ENCODE data around the gene FAM151A.
"Not testable (repeated sequence)": the region's sequence is repeated elsewhere in the genome, so short reads cannot be mapped to it uniquely, and the experiment has no call there.

FAM151A gene

GRCh38 chr1:54636461-54637446 lies 13.4 kb upstream of the FAM151A start:
- DNase-seq: not testable (repeated sequence)

- not testable (repeated sequence) for DNase-seq
These were observed 12.5 kb upstream of the FAM151A start for GRCh38 chr1:54635804-54636203.

- DNase-seq: no peak
These were observed 3.9 kb upstream of the FAM151A start for GRCh38 chr1:54627196-54627595.

GRCh38 chr1:54624466-54625464 lies 1.4 kb upstream of the FAM151A start:
- no peak for DNase-seq

- no peak for DNase-seq
These were observed 3.6 kb downstream of the FAM151A start for GRCh38 chr1:54619749-54620148.

GRCh38 chr1:54615531-54616279 lies 7.6 kb downstream of the FAM151A start:
- DNase-seq: no peak

- DNase-seq: no peak
These were observed 8.8 kb downstream of the FAM151A start for GRCh38 chr1:54614563-54614962.

GRCh38 chr1:54614024-54614423 lies 9.3 kb downstream of the FAM151A start:
- no peak for DNase-seq

GRCh38 chr1:54611621-54612020 lies 11.7 kb downstream of the FAM151A start:
- no peak for DNase-seq

GRCh38 chr1:54610601-54611580 lies 12.4 kb downstream of the FAM151A start:
- no peak for DNase-seq

- no peak for DNase-seq
These were observed 13.3 kb downstream of the FAM151A start for GRCh38 chr1:54610048-54610447.

DNA sequence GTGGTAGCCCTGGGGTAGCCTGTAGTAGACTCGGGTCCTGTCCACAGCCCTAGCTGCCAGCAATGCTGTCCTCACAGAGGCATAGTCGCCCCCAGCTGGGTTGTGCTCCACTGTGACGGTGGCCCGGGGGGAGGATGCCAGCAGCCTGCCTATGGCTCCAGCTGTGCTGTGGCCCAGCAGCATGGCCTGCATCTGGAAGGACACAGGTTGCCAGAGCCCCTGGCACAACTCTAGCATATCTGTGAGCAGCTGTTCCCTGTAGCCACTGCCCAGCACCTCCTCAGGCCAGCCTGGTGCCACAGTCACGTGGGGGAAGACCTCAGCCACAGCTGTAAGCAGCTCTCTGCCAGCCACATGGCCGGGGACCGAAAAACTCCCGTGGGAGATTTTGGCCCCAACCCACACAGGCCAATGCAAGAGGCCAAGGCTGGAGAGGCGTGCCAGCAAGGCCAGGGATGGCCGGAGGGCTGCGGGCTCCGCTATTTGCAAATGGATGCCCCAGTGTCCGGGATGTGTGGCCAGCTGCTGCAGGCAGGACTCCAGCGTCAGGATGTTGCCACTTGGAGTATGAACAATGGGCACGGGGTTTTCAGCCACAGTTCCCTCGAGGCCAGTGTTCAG lies 13.9 kb downstream of the FAM151A start:
- no peak for DNase-seq

GRCh38 chr1:54608566-54609230 lies 14.6 kb downstream of the FAM151A start:
- DNase-seq: no peak

- DNase-seq: no peak
These were observed 15.3 kb downstream of the FAM151A start for GRCh38 chr1:54607821-54608565.

GRCh38 chr1:54606990-54607325 lies 16.4 kb downstream of the FAM151A start:
- DNase-seq: no peak

DNA sequence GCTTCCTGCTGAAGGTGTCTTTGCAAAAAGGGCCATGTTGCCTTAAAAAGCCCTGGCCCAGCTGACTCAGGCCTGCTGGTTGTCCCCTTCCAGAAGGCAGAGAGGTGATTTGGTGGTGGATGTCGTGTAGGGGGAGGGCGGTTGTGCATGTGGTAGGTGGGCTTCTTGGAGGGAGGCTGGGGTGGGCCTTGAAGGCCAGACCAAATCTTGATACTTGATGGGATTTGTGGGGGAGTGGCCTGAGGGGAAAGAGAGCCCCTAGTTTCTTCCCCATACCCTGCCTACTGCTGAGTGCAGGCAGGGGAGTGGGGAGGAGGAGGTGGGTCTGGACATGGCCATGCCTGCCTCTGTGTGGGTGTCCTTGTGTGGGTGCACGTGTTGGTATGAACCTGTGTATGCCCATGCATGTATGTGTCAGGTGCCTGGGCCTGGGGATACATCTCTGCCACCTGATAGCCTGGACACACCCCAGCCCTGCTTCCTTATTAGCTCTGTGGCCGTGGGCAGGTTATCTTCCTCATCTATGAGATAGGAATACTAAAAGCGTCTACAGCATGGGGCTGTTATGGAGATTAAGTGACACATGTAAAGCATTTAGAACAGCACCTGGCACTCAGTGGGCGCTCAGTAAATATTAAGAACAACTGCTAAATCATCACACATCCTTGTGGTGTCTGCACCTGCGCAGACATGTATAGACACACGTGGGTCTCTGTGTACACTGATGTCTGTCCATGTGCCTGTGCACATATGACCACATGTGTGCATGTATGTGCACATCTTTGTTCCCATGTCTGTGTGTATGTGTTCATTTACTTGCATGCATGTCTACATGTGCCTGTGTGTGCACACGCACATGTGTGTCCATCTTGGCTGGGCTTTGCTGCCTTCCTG lies 17.0 kb downstream of the FAM151A start:
- no peak for DNase-seq

DNA sequence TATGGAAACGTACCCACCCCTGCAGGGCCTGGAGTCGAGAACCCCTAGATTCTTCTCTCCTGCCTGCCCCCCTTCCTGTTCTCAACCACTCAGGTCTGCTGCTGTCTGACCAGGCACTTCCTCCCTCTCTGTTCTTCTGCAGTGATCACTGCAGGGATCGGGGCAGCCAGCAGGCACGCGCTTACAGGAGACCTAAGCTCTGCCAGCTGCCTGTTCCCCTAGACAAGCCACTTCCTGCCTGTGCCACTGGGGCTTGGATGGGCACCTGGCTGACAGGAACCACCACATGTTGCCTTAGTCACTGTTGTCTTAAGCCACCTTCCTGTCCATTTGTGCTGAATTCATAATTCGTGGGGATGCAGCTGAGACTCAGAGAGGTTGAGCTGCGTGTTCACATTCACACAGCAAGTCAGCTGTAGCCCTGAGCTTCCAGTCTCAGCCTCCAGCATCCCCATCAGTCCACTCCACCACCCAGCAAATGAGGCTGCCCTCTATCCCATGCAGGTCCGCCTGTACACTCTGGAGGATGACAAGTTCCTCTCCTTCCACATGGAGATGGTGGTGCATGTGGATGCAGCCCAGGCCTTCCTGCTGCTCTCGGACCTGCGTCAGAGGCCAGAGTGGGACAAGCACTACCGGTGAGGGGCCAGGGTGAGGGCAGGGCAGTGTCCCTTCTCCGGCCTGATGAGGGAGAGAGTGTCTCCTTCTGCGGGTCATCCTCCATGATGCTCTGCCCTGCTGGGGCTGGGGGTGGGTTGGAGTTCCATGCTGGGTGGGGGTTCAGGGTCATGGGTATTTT lies 18.6 kb downstream of the FAM151A start:
- DNase-seq: peak in 1 of 2 donors; percentile 14

DNA sequence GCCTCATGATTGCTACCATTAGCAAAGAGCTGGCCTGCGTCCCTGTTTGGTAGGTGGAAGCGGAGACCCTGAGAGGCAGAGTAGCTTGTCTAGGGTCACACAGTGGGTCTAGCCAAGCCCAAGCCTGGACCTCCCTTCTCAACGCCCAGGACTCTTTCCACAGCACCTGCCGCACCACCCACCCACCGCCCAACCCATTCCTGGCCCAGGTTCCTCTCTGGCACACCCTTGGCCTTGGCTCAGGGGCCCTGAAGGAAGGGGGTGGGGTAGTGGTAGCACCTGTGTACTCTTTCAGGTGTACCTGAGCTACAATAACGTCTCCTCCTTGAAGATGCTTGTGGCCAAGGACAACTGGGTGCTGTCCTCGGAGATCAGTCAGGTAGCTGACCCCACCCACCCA lies 19.3 kb downstream of the FAM151A start:
- DNase-seq: no peak
